GM19238 (cell line): ENCODE results near the gene PKNOX2.

Experiments
- DNase-seq: peaks from one replicate; pipeline ENCODE4 v3.0.0; 2011; ENCODE audit warnings: low spot score; ENCODE audit not compliant: insufficient read length

Gene PKNOX2

GRCh38 chr11:125465255-125465654, 300.7 kb downstream of the PKNOX2 start:
- no peak for DNase-seq

- no peak for DNase-seq
These were observed 301.1 kb downstream of the PKNOX2 start for GRCh38 chr11:125465701-125466100.

GRCh38 chr11:125468025-125468424, 303.5 kb downstream of the PKNOX2 start:
- DNase-seq, result no peak

DNA sequence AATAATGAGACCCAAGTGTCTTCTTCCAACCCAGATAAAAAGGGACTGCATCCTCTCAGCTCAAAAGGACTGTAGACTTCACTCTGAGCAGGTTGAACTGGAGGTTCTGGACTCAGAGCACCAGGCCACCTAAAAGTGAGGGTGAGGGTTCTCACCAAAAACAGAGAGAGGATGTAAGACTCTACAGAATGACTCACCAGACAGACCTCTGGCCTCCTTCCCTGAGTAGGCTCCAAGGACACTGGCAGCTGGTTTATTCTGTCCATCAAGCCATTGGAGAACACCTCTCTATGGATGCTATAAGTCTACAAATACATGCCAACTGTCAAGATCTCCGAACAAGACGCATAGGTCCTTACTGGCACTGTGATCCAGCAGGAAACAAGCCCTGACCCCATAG, 304.3 kb downstream of the PKNOX2 start:
- no peak for DNase-seq

DNA sequence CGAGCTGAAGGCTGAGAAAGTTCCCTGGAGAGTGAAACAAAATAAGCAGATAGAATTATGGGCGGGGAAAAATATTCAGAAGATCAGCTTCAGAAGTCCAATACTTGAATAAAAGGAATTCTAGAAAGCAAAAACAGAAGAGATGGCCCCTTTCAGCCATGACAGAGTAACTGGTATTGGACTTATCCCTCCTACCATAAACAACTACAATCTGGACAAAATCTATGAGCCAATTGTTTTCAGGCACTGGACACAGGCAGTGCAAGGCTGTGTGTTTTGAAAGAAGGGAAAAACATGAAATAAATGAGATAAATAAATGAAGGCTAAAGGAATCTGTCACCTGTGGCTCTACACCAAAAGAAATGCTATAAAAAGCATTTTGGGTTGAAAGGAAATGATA, 305.8 kb downstream of the PKNOX2 start:
- no peak for DNase-seq

DNA sequence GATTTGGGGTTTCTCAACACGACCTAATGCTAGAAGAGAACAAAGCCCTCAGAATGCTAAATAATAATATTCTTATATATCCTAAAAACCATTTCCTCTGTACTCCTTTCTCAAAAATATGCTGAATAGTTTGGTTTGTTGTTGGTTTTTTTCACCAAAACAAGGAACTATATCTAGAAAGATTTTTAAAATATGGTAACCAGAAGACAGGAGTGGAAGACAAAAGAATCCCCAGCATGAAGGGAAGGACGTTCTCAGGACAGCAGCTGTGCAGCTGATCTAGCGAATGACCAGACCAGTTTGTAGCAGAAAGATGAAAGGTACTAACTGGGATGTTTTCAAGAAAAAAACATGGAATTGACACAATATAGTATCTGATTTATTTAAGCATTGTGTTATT, 312.2 kb downstream of the PKNOX2 start:
- DNase-seq, result no peak

DNA sequence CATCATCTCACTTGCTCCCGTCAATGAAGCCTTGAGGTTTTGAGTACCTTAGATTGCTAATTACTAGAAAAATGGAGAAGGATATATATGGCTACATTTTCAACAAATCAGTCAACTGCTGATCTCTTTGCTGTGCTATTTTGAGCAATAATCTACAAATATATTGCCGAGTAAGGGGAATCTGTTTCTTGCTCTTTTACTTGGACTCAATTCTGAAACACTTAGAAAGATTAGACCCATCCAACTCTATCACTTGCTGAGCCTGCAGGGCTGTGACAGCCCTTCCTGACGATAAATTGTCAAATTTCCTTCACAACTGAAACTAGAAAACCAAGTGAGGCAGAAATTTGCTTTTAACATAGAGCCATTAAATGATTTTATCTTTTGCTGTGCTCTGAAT, 314.6 kb downstream of the PKNOX2 start:
- DNase-seq, result no peak

DNA sequence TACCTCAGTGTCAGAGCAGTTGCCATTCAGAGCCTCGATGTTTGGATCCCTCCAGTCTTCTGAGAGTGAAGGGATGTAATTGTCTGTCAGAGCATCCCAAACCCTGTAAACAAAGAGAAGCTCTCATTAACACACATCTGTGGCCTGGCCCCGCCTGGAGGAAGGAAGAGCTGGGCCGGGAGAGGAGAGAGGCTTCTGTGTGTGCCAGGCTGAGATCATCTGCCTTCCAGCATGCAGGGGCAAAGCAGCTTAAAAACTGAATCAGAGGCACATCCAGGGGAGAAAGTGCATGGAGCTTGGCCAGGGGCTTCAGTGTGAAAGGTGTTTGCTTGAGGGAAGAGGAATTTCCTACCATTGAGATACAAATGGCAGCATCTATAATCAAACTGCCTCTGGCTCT, 317.0 kb downstream of the PKNOX2 start:
- DNase-seq, result no peak
